GM12892 (cell line): ENCODE results near the gene LRRC45.

Source experiments
- DNase-seq: peaks from one replicate; pipeline ENCODE4 v3.0.0; 2011; ENCODE audit not compliant: insufficient read length
- FAIRE-seq: peaks from 2 replicates; lab custom pipeline; 2011; peaks lifted over from hg19 to GRCh38; lab: Jason Lieb, UNC
- POLR2A ChIP-seq: IDR thresholded peaks from 2 replicates; pipeline ENCODE4 v1.6.1; 2011; ENCODE audit warnings: low read depth, low read length, control low read depth
- POLR2AphosphoS5 ChIP-seq: IDR thresholded peaks from 2 replicates; pipeline ENCODE4 v1.6.1; 2011; ENCODE audit warnings: low read depth, low read length, control low read depth
- TAF1 ChIP-seq: IDR thresholded peaks from 2 replicates; pipeline ENCODE4 v1.6.1; 2011; ENCODE audit warnings: low read depth, mild to moderate bottlenecking, control low read depth, low read length, borderline replicate concordance

The LRRC45 gene

DNA sequence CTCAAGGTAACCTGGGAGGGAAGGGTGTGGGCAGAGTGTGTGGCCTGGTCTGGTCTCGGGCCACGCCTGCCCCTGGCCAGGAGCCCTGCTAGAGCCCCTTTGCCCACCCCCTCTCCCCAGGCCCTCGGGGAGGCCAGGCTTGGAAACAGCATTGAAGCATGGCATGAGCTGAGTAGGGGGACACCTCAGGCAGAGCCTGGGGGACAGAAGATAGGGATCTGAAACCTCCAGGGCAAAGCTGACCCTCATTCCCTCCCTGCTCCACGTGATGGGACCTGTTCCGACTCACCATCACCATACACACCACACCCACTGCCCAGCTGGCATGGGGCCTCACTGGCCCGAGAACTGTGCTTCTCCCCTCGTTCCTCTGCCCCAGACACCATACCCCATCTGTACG lies 26.0 kb downstream of the LRRC45 start:
- DNase-seq (no peak), FAIRE-seq (no peak)
- TF ChIP-seq POLR2A (no peak), TAF1 (no peak), POLR2AphosphoS5 (no peak)

GRCh38 chr17:82049521-82049971 lies 26.4 kb downstream of the LRRC45 start:
- DNase-seq (no peak), FAIRE-seq (no peak)
- TF ChIP-seq POLR2AphosphoS5 (no peak), POLR2A (no peak), TAF1 (no peak)

DNA sequence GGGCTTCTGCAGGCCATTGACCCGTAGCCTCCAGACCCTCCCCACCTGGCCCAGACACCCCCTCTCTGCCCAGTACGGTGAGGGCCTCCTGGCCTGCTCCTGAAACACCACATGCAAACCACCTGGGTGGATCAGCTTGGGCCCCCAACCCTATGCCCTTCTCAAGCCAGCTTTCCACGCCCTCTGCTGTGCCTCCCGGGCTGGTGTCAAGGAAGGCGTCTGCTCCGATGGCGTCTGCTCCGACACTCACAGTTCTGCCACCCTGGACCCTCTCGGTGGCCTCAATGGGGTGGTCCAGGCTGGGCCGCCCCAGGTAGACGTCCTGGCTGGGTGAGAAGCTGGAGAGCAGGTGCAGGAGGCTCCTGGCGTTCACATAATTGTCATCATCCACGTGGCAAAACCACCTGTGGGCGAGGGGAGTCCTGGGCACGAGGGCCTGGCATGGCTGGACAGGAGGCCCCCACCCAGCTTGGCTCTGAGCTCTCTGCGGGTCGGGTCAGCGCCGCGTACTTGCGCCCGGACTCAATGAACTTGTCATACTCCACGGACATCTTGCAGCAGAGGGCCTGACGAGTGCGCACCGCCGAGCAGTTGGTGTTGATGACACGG lies 27.2 kb downstream of the LRRC45 start:
- no peak for FAIRE-seq
- TF ChIP-seq TAF1: no peak
- TF ChIP-seq POLR2AphosphoS5: no peak
- TF ChIP-seq POLR2A: no peak
- no peak for DNase-seq

- FAIRE-seq (peak; percentile 9), DNase-seq (peak; percentile 53)
- TF ChIP-seq POLR2AphosphoS5: no peak
- no peak for TF ChIP-seq TAF1
- no peak for TF ChIP-seq POLR2A
Observed at GRCh38 chr17:82050761-82051641, 27.9 kb downstream of the LRRC45 start.

GRCh38 chr17:82051776-82052637 lies 28.9 kb downstream of the LRRC45 start, which contains the start of the genes GPS1 and RFNG:
GPS1 (plus strand) TSS chr17:82051898; CDS start chr17:82051932, 34 bp downstream.
RFNG (minus strand) TSS chr17:82051811; CDS start chr17:82051766, 45 bp downstream.
- TF ChIP-seq POLR2A (peak; percentile 38; the same call in 1 of the 2 replicates), POLR2AphosphoS5 (no peak)
- DNase-seq (peak; percentile 99), FAIRE-seq (peak; percentile 95)

GRCh38 chr17:82052638-82053059 lies 29.5 kb downstream of the LRRC45 start:
- FAIRE-seq (no peak), DNase-seq (no peak)
- no peak for TF ChIP-seq POLR2AphosphoS5
- TF ChIP-seq TAF1: no peak
- TF ChIP-seq POLR2A: no peak

DNA sequence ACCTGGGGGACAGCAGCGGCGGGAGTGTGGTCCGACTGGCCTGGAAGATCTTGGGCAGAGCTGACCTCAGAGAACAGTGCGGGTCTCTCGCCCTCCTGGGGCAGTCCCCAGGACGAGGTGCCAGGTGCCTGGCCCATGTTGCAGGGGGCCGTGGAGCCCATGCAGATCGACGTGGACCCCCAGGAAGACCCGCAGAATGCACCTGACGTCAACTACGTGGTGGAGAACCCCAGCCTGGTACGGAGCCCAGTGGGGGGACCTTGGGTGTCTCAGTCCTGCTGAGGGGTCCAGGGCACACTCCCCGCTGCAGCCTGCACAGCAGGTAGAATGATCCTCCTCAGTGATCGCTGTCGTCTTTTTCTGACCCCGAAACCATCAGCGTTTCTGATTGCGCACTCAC lies 30.0 kb downstream of the LRRC45 start:
- FAIRE-seq: no peak
- no peak for TF ChIP-seq POLR2AphosphoS5
- TF ChIP-seq POLR2A: no peak
- no peak for DNase-seq

GRCh38 chr17:82053556-82054263 lies 30.6 kb downstream of the LRRC45 start:
- FAIRE-seq (no peak), DNase-seq (no peak)
- TF ChIP-seq POLR2AphosphoS5 (no peak), POLR2A (no peak), TAF1 (no peak)

- FAIRE-seq (no peak), DNase-seq (no peak)
- TF ChIP-seq POLR2AphosphoS5 (no peak), POLR2A (no peak), TAF1 (no peak)
Observed at GRCh38 chr17:82054351-82055022, 31.4 kb downstream of the LRRC45 start.

DNA sequence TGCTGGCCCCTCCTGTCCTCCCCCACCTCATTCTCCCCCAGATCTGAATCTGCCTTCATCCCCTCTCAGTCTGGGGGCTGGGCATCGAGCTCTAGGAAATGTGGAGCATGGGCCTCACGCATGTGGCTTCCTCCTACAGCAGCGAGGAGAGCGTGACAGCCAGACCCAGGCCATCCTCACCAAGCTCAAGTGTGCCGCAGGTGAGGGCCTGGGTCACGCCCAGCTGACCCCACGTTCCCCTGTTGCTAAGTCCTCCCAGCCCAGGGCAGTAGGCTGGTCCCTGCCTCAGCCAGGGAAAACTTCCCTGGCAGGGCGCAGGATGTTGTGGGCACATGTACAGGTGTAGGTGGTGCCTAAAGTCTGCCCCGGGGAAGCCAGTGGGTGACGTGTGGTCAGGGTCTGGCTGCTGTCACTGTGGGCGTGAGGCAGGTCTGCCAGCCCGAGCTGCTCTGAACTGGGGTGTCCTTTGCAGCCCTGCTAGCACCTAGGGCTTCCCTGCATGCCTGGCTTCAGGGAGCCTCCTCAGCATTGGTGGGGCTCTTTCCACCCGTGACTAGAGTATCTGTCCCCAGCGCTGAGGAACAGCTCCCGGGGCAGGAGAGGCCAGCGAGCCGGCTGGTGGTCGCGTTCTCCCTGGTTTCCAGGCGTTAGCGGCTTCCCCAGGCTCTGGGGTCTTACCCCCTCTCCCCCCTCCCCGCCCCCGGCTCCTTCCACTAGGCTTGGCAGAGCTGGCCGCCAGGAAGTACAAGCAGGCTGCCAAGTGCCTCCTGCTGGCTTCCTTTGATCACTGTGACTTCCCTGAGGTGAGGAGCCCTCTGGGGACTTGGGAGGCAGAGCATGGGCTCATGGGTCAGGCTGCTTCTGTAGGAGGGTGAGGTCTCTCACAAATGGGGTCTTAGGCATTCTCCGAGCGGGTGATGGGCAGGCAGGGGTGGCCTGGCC lies 32.2 kb downstream of the LRRC45 start:
- FAIRE-seq (no peak), DNase-seq (no peak)
- TF ChIP-seq POLR2A (no peak; the same call in 1 of the 2 replicates), POLR2AphosphoS5 (no peak; the same call in none of the 2 replicates), TAF1 (no peak)
